Left ventricle myocardium inferior (tissue), 1 donor: Measurements from ENCODE around the gene SLC12A7. TPM values are rescaled to one million over a fixed set of nuclear protein-coding genes. Genes with fewer than 3 reads are reported as not detected.

Experiments used
- DNase-seq: peaks from one replicate; pipeline ENCODE4 v3.0.0-alpha.2; 2020
- H3K27ac ChIP-seq: fragments of 200-600 bp; replicated peaks from 2 replicates; pipeline ENCODE4 v1.8.0; 2021
- H3K27me3 ChIP-seq: fragments of 200-600 bp; 2 replicates; pipeline ENCODE4 v1.8.0; 2021; ENCODE audit warnings: low read depth
- H3K36me3 ChIP-seq: fragments of 200-600 bp; 2 replicates; pipeline ENCODE4 v1.8.0; 2021
- H3K4me1 ChIP-seq: fragments of 200-600 bp; 2 replicates; pipeline ENCODE4 v1.8.0; 2021
- H3K4me3 ChIP-seq: fragments of 200-600 bp; 2 replicates; pipeline ENCODE4 v1.8.0; 2021; ENCODE audit warnings: mild to moderate bottlenecking, moderate library complexity
- H3K9me3 ChIP-seq: fragments of 200-600 bp; replicated peaks from 2 replicates; pipeline ENCODE4 v1.8.0; 2021
- intact Hi-C: fragments of 100-400 bp; cut with micrococcal nuclease; formaldehyde crosslinking; loops from one replicate; pipeline ENCODE4 v1.11.0; 2022
- total RNA-seq: library from RNA; stranded (reverse); fragmentation: NEBNext Ultra II Directional; extraction: Animal tissue kit (Norgen Biotek cat#: 25700); gene quantifications from one replicate; pipeline ENCODE4 v1.2.1, GENCODE V29; 2021
- TF ChIP-seq, protein P1 (sequence below): fragments of 200-600 bp; IDR thresholded peaks from 2 replicates; pipeline ENCODE4 v1.8.0; 2021; ENCODE audit warnings: antibody characterized with exemption, mild to moderate bottlenecking, borderline replicate concordance
- donor health status: DM: no; HTN: yes; CAD: no; lungs with severe emphysema.

The SLC12A7 gene
- total RNA-seq, 1 donor from 2014 or later = 140 TPM

DNA sequence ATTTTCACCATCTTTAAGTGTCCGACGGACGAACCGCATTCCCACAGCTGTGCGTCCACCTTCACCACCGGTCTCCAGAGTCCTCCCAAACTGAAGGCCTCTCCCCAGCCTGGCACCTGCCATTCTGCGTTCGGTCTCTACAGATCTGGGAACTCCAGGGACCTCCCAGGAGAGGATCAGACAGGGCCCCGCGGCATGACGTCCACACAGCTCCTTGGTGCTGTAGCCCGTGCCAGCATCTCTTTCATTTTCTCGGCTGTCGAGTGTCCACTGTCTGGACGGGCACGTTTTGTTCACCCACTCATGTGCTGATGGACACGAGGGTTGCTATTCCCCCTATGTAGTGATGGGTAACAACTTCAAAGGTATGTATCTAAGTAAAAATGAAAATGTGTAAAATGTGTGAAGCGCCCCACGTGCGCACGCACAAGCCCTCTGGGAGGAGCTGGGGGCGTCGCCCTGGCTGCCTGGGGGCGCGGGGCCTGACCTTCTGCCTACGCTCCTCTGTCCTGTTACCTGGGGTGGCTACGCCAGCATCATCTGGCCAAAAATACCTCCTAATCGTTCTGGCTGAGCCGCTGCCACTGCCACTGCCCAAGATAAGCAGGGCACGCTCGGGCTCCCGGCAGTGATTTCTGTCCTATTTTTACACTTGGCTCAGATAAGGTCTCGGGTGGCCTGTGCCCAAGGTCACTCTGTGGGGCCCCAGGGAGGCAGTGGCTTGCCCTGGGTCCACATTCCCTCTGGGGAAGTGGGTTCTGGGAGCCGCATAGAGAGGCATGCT lies 10.8 kb upstream of the SLC12A7 start:
- Histone ChIP-seq H3K4me1 (peaks cover 97% of the 10 kb centered on the region), H3K9me3 (no peaks in the 10 kb centered on the region), H3K36me3 (no peaks in the 10 kb centered on the region), H3K27ac (peak overlapping the region; percentile 92), H3K27me3 (no peaks in the 10 kb centered on the region), H3K4me3 (peak overlapping the region; percentile 34)
- TF ChIP-seq, protein P1, sequence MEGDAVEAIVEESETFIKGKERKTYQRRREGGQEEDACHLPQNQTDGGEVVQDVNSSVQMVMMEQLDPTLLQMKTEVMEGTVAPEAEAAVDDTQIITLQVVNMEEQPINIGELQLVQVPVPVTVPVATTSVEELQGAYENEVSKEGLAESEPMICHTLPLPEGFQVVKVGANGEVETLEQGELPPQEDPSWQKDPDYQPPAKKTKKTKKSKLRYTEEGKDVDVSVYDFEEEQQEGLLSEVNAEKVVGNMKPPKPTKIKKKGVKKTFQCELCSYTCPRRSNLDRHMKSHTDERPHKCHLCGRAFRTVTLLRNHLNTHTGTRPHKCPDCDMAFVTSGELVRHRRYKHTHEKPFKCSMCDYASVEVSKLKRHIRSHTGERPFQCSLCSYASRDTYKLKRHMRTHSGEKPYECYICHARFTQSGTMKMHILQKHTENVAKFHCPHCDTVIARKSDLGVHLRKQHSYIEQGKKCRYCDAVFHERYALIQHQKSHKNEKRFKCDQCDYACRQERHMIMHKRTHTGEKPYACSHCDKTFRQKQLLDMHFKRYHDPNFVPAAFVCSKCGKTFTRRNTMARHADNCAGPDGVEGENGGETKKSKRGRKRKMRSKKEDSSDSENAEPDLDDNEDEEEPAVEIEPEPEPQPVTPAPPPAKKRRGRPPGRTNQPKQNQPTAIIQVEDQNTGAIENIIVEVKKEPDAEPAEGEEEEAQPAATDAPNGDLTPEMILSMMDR = no peak
- intact Hi-C loops = no loop called here
- peak; percentile 75 for DNase-seq

DNA sequence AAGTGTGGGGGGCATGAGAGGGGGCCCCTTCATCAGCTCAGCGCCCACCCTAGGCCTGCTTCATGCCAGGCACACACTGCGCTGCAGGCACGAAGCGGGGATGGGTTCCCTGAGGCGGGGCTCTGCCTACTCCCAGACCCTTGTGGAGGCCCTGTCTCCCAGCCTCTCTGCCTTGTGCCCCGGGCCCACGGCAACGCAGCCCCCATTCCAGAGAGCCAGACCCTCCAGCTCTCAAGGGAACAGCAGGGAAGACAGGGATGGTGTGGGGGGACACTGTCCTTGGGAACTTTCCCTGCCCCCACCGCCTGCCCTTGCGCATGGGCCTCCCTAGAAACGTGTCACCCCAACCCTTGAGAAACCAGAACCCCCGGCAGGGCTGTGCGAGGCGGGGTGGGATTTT lies 10.0 kb upstream of the SLC12A7 start:
- H3K36me3 ChIP-seq = no peaks in the 10 kb centered on the region
- peak overlapping the region; percentile 92 for H3K27ac ChIP-seq
- DNase-seq = no peak
- no peak overlapping the region for H3K4me3 ChIP-seq
- H3K9me3 ChIP-seq = no peaks in the 10 kb centered on the region
- intact Hi-C loops = no loop called here
- TF ChIP-seq, protein P1 = no peak
- peaks cover 92% of the 10 kb centered on the region for H3K4me1 ChIP-seq
- no peaks in the 10 kb centered on the region for H3K27me3 ChIP-seq

GRCh38 chr5:1121044-1121443 lies 9.2 kb upstream of the SLC12A7 start:
- Histone ChIP-seq H3K27me3 (no peaks in the 10 kb centered on the region), H3K36me3 (no peaks in the 10 kb centered on the region), H3K4me3 (no peak overlapping the region), H3K4me1 (peaks cover 83% of the 10 kb centered on the region), H3K9me3 (no peaks in the 10 kb centered on the region), H3K27ac (peak overlapping the region; percentile 92)
- TF ChIP-seq, protein P1 = no peak
- no peak for DNase-seq
- intact Hi-C loops = no loop called here

DNA sequence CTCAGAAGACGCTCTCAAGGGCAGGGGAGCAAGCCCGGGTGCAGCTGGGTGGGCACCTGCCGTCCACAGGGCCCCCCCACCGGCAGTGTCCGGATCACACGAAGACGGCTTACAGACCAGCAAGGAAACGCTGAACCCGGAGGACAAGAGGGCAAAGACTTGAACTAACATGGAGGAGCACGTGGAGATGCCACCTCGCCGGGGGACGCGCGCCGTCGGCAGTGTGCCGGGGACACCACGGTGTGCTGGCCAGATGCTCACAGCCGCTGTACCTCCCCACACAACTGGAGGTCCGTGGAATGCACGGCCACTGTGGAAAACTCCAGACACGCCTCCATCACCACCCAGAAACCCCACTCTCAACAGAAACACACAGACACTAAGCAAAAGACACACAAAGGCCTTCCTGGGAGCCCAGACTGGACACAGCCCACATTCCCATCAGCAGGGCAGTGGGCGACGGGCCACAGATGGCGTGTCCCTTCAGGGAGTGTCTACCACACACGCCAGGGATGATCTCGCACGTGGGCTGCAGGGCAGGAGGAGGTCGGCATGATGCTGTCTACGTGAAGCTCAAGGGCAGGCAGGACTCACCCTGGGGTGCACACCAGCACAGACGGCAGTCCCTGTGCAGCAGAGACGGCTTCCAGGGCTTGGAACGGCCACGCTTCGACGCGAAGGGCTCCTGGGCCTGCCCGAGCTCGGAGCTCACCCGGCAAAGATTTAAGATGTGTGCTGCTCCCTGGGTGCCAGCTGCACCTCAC lies 8.6 kb upstream of the SLC12A7 start:
- DNase-seq = no peak
- intact Hi-C loops = no loop called here
- H3K4me1 ChIP-seq = peaks cover 79% of the 10 kb centered on the region
- no peaks in the 10 kb centered on the region for H3K27me3 ChIP-seq
- H3K27ac ChIP-seq = peak overlapping the region; percentile 92
- H3K9me3 ChIP-seq = no peaks in the 10 kb centered on the region
- H3K36me3 ChIP-seq = no peaks in the 10 kb centered on the region
- TF ChIP-seq, protein P1 = no peak
- no peak overlapping the region for H3K4me3 ChIP-seq

DNA sequence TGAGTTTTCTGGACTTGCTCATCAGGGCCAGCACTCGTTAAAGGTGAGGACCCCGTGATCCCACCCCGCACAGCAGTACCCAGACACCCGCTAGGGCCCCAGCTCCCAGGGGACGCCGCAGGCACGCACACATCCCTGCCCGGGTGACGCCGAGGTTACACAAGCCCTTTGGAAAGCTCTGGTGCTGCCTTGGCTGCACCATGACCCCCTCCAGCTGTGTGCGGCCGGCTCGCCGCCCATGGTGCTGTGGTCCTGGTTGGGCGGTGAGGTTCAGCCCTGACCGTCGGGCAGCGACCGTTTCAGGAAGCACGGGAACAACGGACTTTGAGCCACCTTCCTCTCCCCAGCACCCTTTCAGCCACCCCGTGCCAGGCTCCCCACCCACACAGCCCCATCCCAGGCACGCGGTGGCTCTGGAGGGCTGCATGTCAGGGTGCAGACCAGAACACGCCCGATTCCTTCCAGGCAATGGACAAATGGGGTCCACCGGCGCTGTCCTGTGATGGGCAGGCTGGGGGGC lies 7.5 kb upstream of the SLC12A7 start:
- intact Hi-C loops = no loop called here
- peaks cover 68% of the 10 kb centered on the region for H3K4me1 ChIP-seq
- H3K4me3 ChIP-seq = no peak overlapping the region

More for the DNA sequence above, 7.5 kb upstream of the SLC12A7 start:
- no peaks in the 10 kb centered on the region for H3K36me3 ChIP-seq
- H3K27ac ChIP-seq = peak overlapping the region; percentile 54
- no peaks in the 10 kb centered on the region for H3K27me3 ChIP-seq
- TF ChIP-seq, protein P1 = no peak
- no peaks in the 10 kb centered on the region for H3K9me3 ChIP-seq
- DNase-seq = no peak
